Tibial nerve (tissue), 3 donors: ENCODE data around the gene CCL24.

Source experiments
- CTCF ChIP-seq, 5 experiments: fragments of 200-600 bp in 3 of 5; fragments of 450-650 bp in 2 of 5; sonication (generic) in 3 of 5; IDR thresholded peaks; one replicate each; pipeline ENCODE4 v1.5.1; 2016 to 2019; ENCODE audit warnings: antibody characterized with exemption in 5 of 5, mild to moderate bottlenecking in 3 of 5, moderate library complexity in 2 of 5
- POLR2A ChIP-seq, 2 donors: fragments of 450-650 bp; IDR thresholded peaks; one replicate each; pipeline ENCODE4 v1.6.1; 2017; ENCODE audit warnings: antibody characterized with exemption in 2 of 2, mild to moderate bottlenecking in 2 of 2, moderate library complexity in 2 of 2

- TF ChIP-seq CTCF (IDR thresholded peaks at IDR 0.05) (no peak), POLR2A (IDR thresholded peaks at IDR 0.05) (no peak)
These were observed 30.1 kb upstream of the CCL24 start for GRCh38 chr7:75843613-75844116.
